Right lobe of liver (tissue), 4 donors: Measurements from ENCODE around the gene HTR2B.

Experiments
- POLR2A ChIP-seq: fragments of 450-650 bp; IDR thresholded peaks from one replicate; pipeline ENCODE4 v1.6.1; 2017; ENCODE audit warnings: antibody characterized with exemption, mild to moderate bottlenecking
- TF ChIP-seq, protein P1 (sequence below), 4 donors: fragments of 200-600 bp in 3 of 4; fragments of 450-650 bp in 1 of 4; IDR thresholded peaks; one replicate each; pipeline versions ENCODE4 v1.5.1 to v1.8.0; 2016 to 2022; ENCODE audit warnings: antibody characterized with exemption in 4 of 4, mild to moderate bottlenecking in 2 of 4
- donor health status: DM: no; HTN: no; CAD: no.
- donor health status: DM: no; HTN: no; CAD: no.
- donor health status: DM: no; HTN: yes; CAD: no.

DNA sequence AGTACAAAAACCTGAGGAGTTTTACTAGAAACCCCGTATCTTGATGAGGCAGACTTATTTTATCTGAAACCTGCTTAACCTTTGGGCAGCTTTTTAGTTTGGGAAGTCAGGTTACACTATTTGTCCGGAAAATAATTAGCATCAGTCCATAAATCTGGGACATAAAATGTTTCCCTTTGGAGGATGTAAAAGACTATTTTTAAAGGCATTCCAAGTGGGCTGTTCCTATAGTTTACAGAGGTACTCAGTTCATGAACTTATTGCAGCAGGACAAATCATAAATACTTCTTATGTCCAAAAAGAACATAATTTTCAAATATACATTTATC, 6.3 kb downstream of the HTR2B start:
- no peak for TF ChIP-seq POLR2A
- TF ChIP-seq, protein P1, sequence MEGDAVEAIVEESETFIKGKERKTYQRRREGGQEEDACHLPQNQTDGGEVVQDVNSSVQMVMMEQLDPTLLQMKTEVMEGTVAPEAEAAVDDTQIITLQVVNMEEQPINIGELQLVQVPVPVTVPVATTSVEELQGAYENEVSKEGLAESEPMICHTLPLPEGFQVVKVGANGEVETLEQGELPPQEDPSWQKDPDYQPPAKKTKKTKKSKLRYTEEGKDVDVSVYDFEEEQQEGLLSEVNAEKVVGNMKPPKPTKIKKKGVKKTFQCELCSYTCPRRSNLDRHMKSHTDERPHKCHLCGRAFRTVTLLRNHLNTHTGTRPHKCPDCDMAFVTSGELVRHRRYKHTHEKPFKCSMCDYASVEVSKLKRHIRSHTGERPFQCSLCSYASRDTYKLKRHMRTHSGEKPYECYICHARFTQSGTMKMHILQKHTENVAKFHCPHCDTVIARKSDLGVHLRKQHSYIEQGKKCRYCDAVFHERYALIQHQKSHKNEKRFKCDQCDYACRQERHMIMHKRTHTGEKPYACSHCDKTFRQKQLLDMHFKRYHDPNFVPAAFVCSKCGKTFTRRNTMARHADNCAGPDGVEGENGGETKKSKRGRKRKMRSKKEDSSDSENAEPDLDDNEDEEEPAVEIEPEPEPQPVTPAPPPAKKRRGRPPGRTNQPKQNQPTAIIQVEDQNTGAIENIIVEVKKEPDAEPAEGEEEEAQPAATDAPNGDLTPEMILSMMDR (IDR thresholded peaks at IDR 0.05): no peak
